Panc1 (cell line): ENCODE measurements around the gene SLIT1. TPM values are rescaled to one million over a fixed set of nuclear protein-coding genes. Genes with fewer than 3 reads are reported as not detected.

Experiments used
- ATAC-seq: fragments of 200-7000 bp; cut with Tn5 transposase; 2 replicates; pipeline ENCODE4 v1.9.1; 2020; ENCODE audit warnings: mild to moderate bottlenecking, moderate library complexity
- BruUV-seq: library from RNA; stranded (reverse); fragments of 400-500 nt; replicated peaks from 2 replicates; lab custom pipeline; 2021; lab: Mats Ljungman, UMichigan
- CTCF ChIA-PET: fragments of 300-600 bp; sonication (Branson Sonifier 250); formaldehyde crosslinking; loops from one replicate; lab custom pipeline; 2022; ENCODE audit warnings: antibody characterized with exemption; lab: Charles Lee
- POLR2A ChIA-PET: fragments of 300-600 bp; sonication (Branson Sonifier 250); formaldehyde crosslinking; loops from one replicate; lab custom pipeline; 2022; ENCODE audit warnings: antibody characterized with exemption; lab: Charles Lee
- DNase-seq: peaks from one replicate; pipeline ENCODE4 v3.0.0-alpha.2; 2010; ENCODE audit warnings: low read depth, low spot score
- H3K27ac ChIP-seq: 2 replicates; pipeline ENCODE4 v1.5.1; 2011; ENCODE audit warnings: mild to moderate bottlenecking, low read length, inconsistent platforms
- H3K27me3 ChIP-seq: fragments of 200-500 bp; sonication (Bioruptor generic); 2 replicates; pipeline ENCODE4 v1.6.0; 2014; ENCODE audit warnings: low read length, inconsistent platforms; ENCODE audit not compliant: control insufficient read depth, insufficient read depth
- H3K36me3 ChIP-seq: fragments of 200-500 bp; sonication (Bioruptor generic); 2 replicates; pipeline ENCODE4 v1.5.1; 2014; ENCODE audit warnings: inconsistent platforms, mild to moderate bottlenecking, low read length, moderate library complexity; ENCODE audit not compliant: control insufficient read depth, insufficient read depth
- H3K4me1 ChIP-seq: 2 replicates; pipeline ENCODE4 v1.5.1; 2011; ENCODE audit warnings: inconsistent platforms, mild to moderate bottlenecking, low read length, moderate library complexity; ENCODE audit not compliant: control insufficient read depth, insufficient read depth
- H3K4me3 ChIP-seq, 2 experiments: 2 replicates each; pipeline ENCODE4 v1.5.1; 2011 to 2012; ENCODE audit warnings: low read depth in 2 of 2, low read length in 2 of 2, mild to moderate bottlenecking in 2 of 2, inconsistent platforms in 1 of 2, moderate library complexity in 1 of 2
- H3K9me3 ChIP-seq: fragments of 200-500 bp; sonication (Bioruptor generic); 2 replicates; pipeline ENCODE4 v1.5.1; 2014; ENCODE audit warnings: low read depth, mild to moderate bottlenecking, inconsistent platforms, low read length, moderate library complexity; ENCODE audit not compliant: control insufficient read depth, insufficient read depth
- CTCF ChIP-seq: fragments of 450-650 bp; IDR thresholded peaks from 2 replicates; pipeline ENCODE4 v1.5.1; 2017; ENCODE audit warnings: mild to moderate bottlenecking
- POLR2AphosphoS5 ChIP-seq: IDR thresholded peaks from 2 replicates; pipeline ENCODE4 v1.6.1; 2012; ENCODE audit warnings: mild to moderate bottlenecking, low read depth, low read length, moderate library complexity
- REST ChIP-seq, 2 experiments: IDR thresholded peaks; 2 replicates each; pipeline ENCODE4 v1.6.1; 2011 to 2012; ENCODE audit warnings: low read depth in 2 of 2, control low read depth in 1 of 2, low read length in 1 of 2, mild to moderate bottlenecking in 1 of 2, moderate library complexity in 1 of 2; ENCODE audit not compliant: insufficient read depth in 1 of 2
- SIN3A ChIP-seq: IDR thresholded peaks from 2 replicates; pipeline ENCODE4 v1.6.1; 2012; ENCODE audit warnings: low read depth, mild to moderate bottlenecking, low read length, moderate library complexity, borderline replicate concordance; ENCODE audit not compliant: insufficient read depth
- TCF7L2 ChIP-seq: IDR thresholded peaks from 2 replicates; pipeline ENCODE4 v1.6.1; 2011; ENCODE audit warnings: mild to moderate bottlenecking, low read depth, low read length, inconsistent platforms
- in situ Hi-C: cut with HindIII; loops from 2 replicates; pipeline ENCODE4 v1.10.0; 2016; ENCODE audit warnings: low sequenced_read_pairs, low pct_unique_long_range_greater_than_20kb
- intact Hi-C: fragments of 100-400 bp; cut with micrococcal nuclease; formaldehyde crosslinking; loops from one replicate; pipeline ENCODE4 v1.10.0; 2022; ENCODE audit not compliant: unreplicated experiment
- total RNA-seq: library from RNA; stranded (reverse); gene quantifications from one replicate; pipeline ENCODE4 v1.2.1, GENCODE V29; 2021; ENCODE audit not compliant: unreplicated experiment

Gene SLIT1
- total RNA-seq, 1 experiment from 2014 or later: 2.6 TPM

GRCh38 chr10:97220355-97220754, 34.6 kb upstream of the SLIT1 start:
- in situ Hi-C loops (no loop called here), intact Hi-C loops (no loop called here)
- Histone ChIP-seq H3K36me3 (no peaks in the 10 kb centered on the region; the same call in 1 of the 2 replicates), H3K4me1 (no peaks in the 10 kb centered on the region), H3K9me3 (no peaks in the 10 kb centered on the region), H3K4me3 (no peak overlapping the region), H3K27me3 (no peaks in the 10 kb centered on the region), H3K27ac (no peak overlapping the region)
- TF ChIP-seq CTCF (no peak), TCF7L2 (no peak), REST (IDR thresholded peaks at IDR 0.05; ENCODE audit: insufficient read depth in 1 of 2, low read depth in 2 of 2, low read length in 1 of 2) (no peak), POLR2AphosphoS5 (no peak), SIN3A (no peak)
- no peak for ATAC-seq
- ChIA-PET CTCF (interaction anchor here (0.6 kb wide), 1 partner anchor 26 kb away, joined by 3 read pairs; no protein-coding TSS in a partner anchor), POLR2A (interaction anchor here (0.6 kb wide), 1 partner anchor 177 kb away, joined by 3 read pairs; no protein-coding TSS in a partner anchor)
- DNase-seq: no peak
- no TSS peak for BruUV-seq

GRCh38 chr10:97217299-97217698, 31.5 kb upstream of the SLIT1 start:
- H3K4me1 ChIP-seq: no peaks in the 10 kb centered on the region
- in situ Hi-C loops (no loop called here), intact Hi-C loops (no loop called here)
- ChIA-PET CTCF (interaction anchor here (1.1 kb wide), 1 partner anchor 21 kb away, joined by 3 read pairs; no protein-coding TSS in a partner anchor), POLR2A (interaction anchor here (0.6 kb wide), 1 partner anchor 55 kb away, joined by 7 read pairs; no protein-coding TSS in a partner anchor)
- no peaks in the 10 kb centered on the region for H3K36me3 ChIP-seq
- H3K9me3 ChIP-seq: no peaks in the 10 kb centered on the region
- no peak overlapping the region for H3K27ac ChIP-seq
- ATAC-seq (no peak), DNase-seq (no peak)
- H3K4me3 ChIP-seq: no peak overlapping the region
- TF ChIP-seq CTCF: no peak
- no peak for TF ChIP-seq TCF7L2
- TF ChIP-seq POLR2AphosphoS5: no peak
- no peak for TF ChIP-seq REST (IDR thresholded peaks at IDR 0.05; ENCODE audit: insufficient read depth in 1 of 2, low read depth in 2 of 2, low read length in 1 of 2)
- no peak for TF ChIP-seq SIN3A
- no TSS peak for BruUV-seq
- H3K27me3 ChIP-seq: no peaks in the 10 kb centered on the region
